ENCODE data around the gene SRXN1.

SRXN1 gene

GRCh38 chr20:669573-669972, 16.6 kb upstream of the SRXN1 start:
- no peak for TF ChIP-seq CTCF (IDR thresholded peaks at IDR 0.05; ENCODE audit: control insufficient read depth, insufficient read depth, low read depth, low read length, missing control alignments)
- DNase-seq (ENCODE audit: low read depth), result no peak
- H3K4me3 ChIP-seq (ENCODE audit: control insufficient read depth, low read depth, low read length), result no peak overlapping the region

GRCh38 chr20:668638-669037, 15.6 kb upstream of the SRXN1 start:
- no peak for DNase-seq (ENCODE audit: low read depth)
- no peak for TF ChIP-seq CTCF (IDR thresholded peaks at IDR 0.05; ENCODE audit: control insufficient read depth, insufficient read depth, low read depth, low read length, missing control alignments)

GRCh38 chr20:668050-668449, 15.1 kb upstream of the SRXN1 start:
- no peak overlapping the region for H3K4me3 ChIP-seq (ENCODE audit: control insufficient read depth, low read depth, low read length)
- TF ChIP-seq CTCF (IDR thresholded peaks at IDR 0.05; ENCODE audit: control insufficient read depth, insufficient read depth, low read depth, low read length, missing control alignments), result no peak
- no peak for DNase-seq (ENCODE audit: low read depth)

More at GRCh38 chr20:668638-669037, 15.6 kb upstream of the SRXN1 start:
- H3K4me3 ChIP-seq (ENCODE audit: control insufficient read depth, low read depth, low read length), result no peak overlapping the region

GRCh38 chr20:667351-668034, 14.5 kb upstream of the SRXN1 start:
- peak; percentile 93 for TF ChIP-seq CTCF (IDR thresholded peaks at IDR 0.05; ENCODE audit: control insufficient read depth, insufficient read depth, low read depth, low read length, missing control alignments)
- no peak for DNase-seq (ENCODE audit: low read depth)

GRCh38 chr20:666877-667276, 13.9 kb upstream of the SRXN1 start:
- TF ChIP-seq CTCF (IDR thresholded peaks at IDR 0.05; ENCODE audit: control insufficient read depth, insufficient read depth, low read depth, low read length, missing control alignments), result no peak
- no peak overlapping the region for H3K4me3 ChIP-seq (ENCODE audit: control insufficient read depth, low read depth, low read length)
- no peak for DNase-seq (ENCODE audit: low read depth)

More at GRCh38 chr20:667351-668034, 14.5 kb upstream of the SRXN1 start:
- no peak overlapping the region for H3K4me3 ChIP-seq (ENCODE audit: control insufficient read depth, low read depth, low read length)

GRCh38 chr20:665276-665675, 12.3 kb upstream of the SRXN1 start:
- H3K4me3 ChIP-seq (ENCODE audit: control insufficient read depth, low read depth, low read length), result no peak overlapping the region

More at GRCh38 chr20:665276-665675, 12.3 kb upstream of the SRXN1 start:
- no peak for TF ChIP-seq CTCF (IDR thresholded peaks at IDR 0.05; ENCODE audit: control insufficient read depth, insufficient read depth, low read depth, low read length, missing control alignments)
- no peak for DNase-seq (ENCODE audit: low read depth)

Data from AG09309 (cell line).